GM12878 (cell line): ENCODE data around the gene TMEM9B. TPM values are rescaled to one million over a fixed set of nuclear protein-coding genes. Genes with fewer than 3 reads are reported as not detected.

Experiments used
- ATAC-seq: fragments of 200-7000 bp; cut with Tn5 transposase; 3 replicates; pipeline ENCODE4 v1.9.1; 2020; ENCODE audit warnings: mild to moderate bottlenecking, moderate library complexity
- BruUV-seq: library from RNA; stranded (reverse); fragments of 400-500 nt; replicated peaks from 2 replicates; lab custom pipeline; 2021; lab: Mats Ljungman, UMichigan
- CTCF ChIA-PET: fragments of 300-600 bp; sonication (Branson Sonifier 250); formaldehyde crosslinking; extraction: SDS; loops from one replicate; lab custom pipeline; 2021; ENCODE audit warnings: inconsistent platforms; lab: Yijun Ruan, JAX
- POLR2A ChIA-PET: fragments of 350-600 bp; formaldehyde crosslinking; extraction: SDS; loops from one replicate; lab custom pipeline; 2021; ENCODE audit warnings: inconsistent platforms; lab: Charles Lee
- RAD21 ChIA-PET: fragments of 300-600 bp; sonication (Branson Sonifier 250); formaldehyde crosslinking; loops from one replicate; lab custom pipeline; 2023; ENCODE audit warnings: antibody characterized with exemption; ENCODE audit not compliant: unreplicated experiment; lab: Charles Lee
- SMC1A ChIA-PET: fragments of 300-600 bp; sonication (Branson Sonifier 250); formaldehyde crosslinking; loops from one replicate; lab custom pipeline; 2023; ENCODE audit not compliant: unreplicated experiment, uncharacterized antibody; lab: Charles Lee
- DNase-seq: peaks from one replicate; pipeline ENCODE4 v3.0.0-alpha.2; 2011; ENCODE audit warnings: low read depth, low spot score
- FAIRE-seq: peaks from 3 replicates; lab custom pipeline; 2011; peaks lifted over from hg19 to GRCh38; lab: Jason Lieb, UNC
- H2AFZ ChIP-seq: 2 replicates; pipeline ENCODE4 v1.6.0; 2011; ENCODE audit warnings: low read depth, low read length, control low read depth; ENCODE audit not compliant: control insufficient read depth
- H3K27ac ChIP-seq: 2 replicates; pipeline ENCODE4 v1.5.1; 2011; ENCODE audit warnings: control low read depth; ENCODE audit not compliant: control insufficient read depth, insufficient read depth
- H3K27me3 ChIP-seq, 2 experiments: replicated peaks in 1 of 2; 2 replicates each; pipeline versions ENCODE4 v1.6.0 to v1.6.1; 2011; ENCODE audit warnings: low read length in 1 of 2; ENCODE audit not compliant: control insufficient read depth in 2 of 2, insufficient read depth in 2 of 2
- H3K36me3 ChIP-seq, 2 experiments: 2 replicates each; pipeline ENCODE4 v1.5.1; 2011; ENCODE audit warnings: low read length in 1 of 2; ENCODE audit not compliant: control insufficient read depth in 2 of 2, insufficient read depth in 2 of 2
- H3K4me1 ChIP-seq: 2 replicates; pipeline ENCODE4 v1.6.1; 2011; ENCODE audit warnings: mild to moderate bottlenecking, low read length, moderate library complexity, mixed read lengths; ENCODE audit not compliant: control insufficient read depth, insufficient read depth
- H3K4me2 ChIP-seq: 2 replicates; pipeline ENCODE4 v1.6.0; 2011; ENCODE audit warnings: control low read depth; ENCODE audit not compliant: control insufficient read depth, insufficient read depth
- H3K4me3 ChIP-seq: fragments of 200-600 bp; sonication (generic); 2 replicates; pipeline ENCODE4 v1.5.1; 2016
- H3K79me2 ChIP-seq: 2 replicates; pipeline ENCODE4 v1.6.0; 2011; ENCODE audit warnings: low read length; ENCODE audit not compliant: control insufficient read depth, insufficient read depth
- H3K9ac ChIP-seq: 2 replicates; pipeline ENCODE4 v1.8.0; 2011; ENCODE audit warnings: low read length, control low read depth, mixed read lengths; ENCODE audit not compliant: control insufficient read depth, insufficient read depth
- H3K9me3 ChIP-seq: replicated peaks from 3 replicates; pipeline ENCODE4 v1.5.1; 2011; ENCODE audit warnings: mild to moderate bottlenecking, low read length; ENCODE audit not compliant: control insufficient read depth, insufficient read depth
- H4K20me1 ChIP-seq: 2 replicates; pipeline ENCODE4 v1.6.0; 2011; ENCODE audit not compliant: control insufficient read depth, insufficient read depth
- CEBPB ChIP-seq, 2 experiments: fragments of 150-350 bp in 1 of 2; IDR thresholded peaks; 2 replicates each; pipeline ENCODE4 v1.6.1; 2012 to 2014; ENCODE audit warnings: low read depth in 2 of 2, low read length in 2 of 2, borderline replicate concordance in 1 of 2, inconsistent platforms in 1 of 2
- ETV6 ChIP-seq, 2 experiments: fragments of 450-650 bp in 1 of 2; IDR thresholded peaks in 1 of 2; conservative IDR thresholded peaks in 1 of 2; 2 replicates each; pipeline ENCODE4 v1.6.1; 2014; ENCODE audit warnings: antibody characterized with exemption in 1 of 2, borderline replicate concordance in 1 of 2, low read depth in 1 of 2, mild to moderate bottlenecking in 1 of 2, moderate library complexity in 1 of 2
- WGBS: methylation state at CpG from one replicate; pipeline ENCODE4 v1.1.6; 2016; ENCODE audit warnings: low lambda C conversion rate; ENCODE audit not compliant: insufficient replicate concordance, insufficient coverage; ENCODE audit errors: missing lambda C conversion rate; 5-methylcytosine and 5-hydroxymethylcytosine counted together
- in situ Hi-C: fragments of 300-500 bp; cut with MboI; formaldehyde crosslinking; loops from 9 replicates; pipeline ENCODE4 v1.14.3; 2018; ENCODE audit warnings: mixed read lengths
- intact Hi-C: fragments of 100-400 bp; cut with micrococcal nuclease; formaldehyde crosslinking; loops from one replicate; pipeline ENCODE4 v1.14.2; 2022; ENCODE audit not compliant: unreplicated experiment
- polyA plus RNA-seq, 11 experiments: library from polyadenylated mRNA; depleted of rRNA in 4 of 11; unstranded in 6 of 11; stranded (reverse) in 5 of 11; fragments of >200 nt; fragmentation: Nextera tagmentation in 4 of 11; fragmentation: Illumina TruSeq in 1 of 11; extraction: Ambion mirVana in 4 of 11; extraction: Trizol in 1 of 11; gene quantifications; 1 replicate in 1 of 11; 2 replicates in 10 of 11; pipeline versions ENCODE4 v1.2.1 to v1.2.3, GENCODE V29; 2011 to 2016; ENCODE audit warnings: inconsistent platforms in 2 of 11, missing spikeins in 2 of 11, low read depth in 1 of 11
- total RNA-seq, 4 experiments: library from RNA; depleted of rRNA in 3 of 4; stranded (reverse); fragments of >200 nt in 3 of 4; fragmentation: Illumina TruSeq in 1 of 4; extraction: Trizol in 1 of 4; gene quantifications; 2 replicates each; pipeline versions ENCODE4 v1.2.1 to v1.2.3, GENCODE V29; 2013 to 2021
- TF ChIP-seq, protein P1 (sequence below): IDR thresholded peaks from 2 replicates; pipeline ENCODE4 v1.6.1; 2011; ENCODE audit warnings: mild to moderate bottlenecking, low read depth, low read length, moderate library complexity; ENCODE audit not compliant: insufficient replicate concordance
- TF ChIP-seq, protein P2 (sequence below): fragments of 450-650 bp; formaldehyde crosslinking; IDR thresholded peaks from 2 replicates; pipeline ENCODE4 v1.4.0; 2022; ENCODE audit warnings: mild to moderate bottlenecking, moderate library complexity
- TF ChIP-seq, protein P3 (sequence below): fragments of 450-650 bp; IDR thresholded peaks from 2 replicates; pipeline ENCODE4 v1.6.1; 2017; ENCODE audit warnings: borderline replicate concordance
- TF ChIP-seq, protein P4 (sequence below): fragments of 450-650 bp; formaldehyde crosslinking; IDR thresholded peaks from 2 replicates; pipeline ENCODE4 v1.4.0; 2020; ENCODE audit warnings: mild to moderate bottlenecking, moderate library complexity

Gene TMEM9B
- total and polyA plus RNA-seq, 10 of the 15 experiments (the other 5 are each of a cell fraction or from before 2014, with no cell fraction given), result 11.5 to 54.0 (median 30.0) TPM

DNA sequence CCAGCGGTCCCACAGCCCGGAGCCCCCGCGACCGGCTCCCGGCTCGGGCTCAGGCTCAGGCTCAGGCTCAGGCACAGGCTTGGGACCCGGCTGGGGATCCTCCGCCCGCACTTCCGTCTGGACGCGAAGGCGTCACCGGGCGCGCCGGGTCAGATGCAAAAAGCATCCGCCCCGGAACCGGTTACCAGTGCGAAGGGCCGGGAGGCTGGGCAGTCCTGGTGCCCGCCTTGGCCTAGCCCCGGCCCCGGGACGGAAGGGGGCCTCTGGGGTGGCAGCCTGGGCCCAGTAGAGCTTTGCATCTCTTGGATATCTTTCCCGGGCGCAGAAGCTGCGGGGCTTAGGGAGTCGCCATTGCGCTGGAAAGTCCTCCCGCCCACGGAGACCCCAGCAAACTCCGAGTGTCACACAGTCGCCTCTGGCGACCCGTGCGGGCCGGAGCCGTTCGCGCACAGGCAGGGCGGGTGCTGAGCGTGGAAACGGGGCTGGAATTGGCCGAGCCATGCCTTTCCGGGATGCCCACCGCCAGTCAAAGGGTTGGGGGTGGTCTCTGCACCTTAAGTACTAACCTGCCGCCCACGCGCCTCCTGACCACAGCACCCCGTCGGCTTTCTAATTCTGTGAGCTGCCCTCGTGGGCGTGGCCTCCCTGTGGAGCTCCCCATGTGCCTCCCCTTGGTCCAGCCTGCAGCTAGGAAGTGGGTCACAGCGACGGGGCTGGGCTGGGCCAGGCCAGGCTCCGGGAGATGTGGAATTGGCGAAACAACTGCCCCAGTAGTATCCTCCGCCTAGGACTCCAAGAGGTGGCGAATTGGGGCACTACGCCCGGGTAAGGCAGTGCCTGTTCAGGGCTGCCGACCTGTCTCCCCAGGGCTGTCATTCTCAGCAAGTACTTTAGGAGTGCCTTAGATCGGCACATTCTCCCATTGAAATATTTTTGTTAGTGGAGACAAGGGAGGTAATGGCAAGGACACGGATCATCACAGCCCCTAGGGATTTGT lies at the start of gene TMEM9B (continued):
- TF ChIP-seq, protein P1, sequence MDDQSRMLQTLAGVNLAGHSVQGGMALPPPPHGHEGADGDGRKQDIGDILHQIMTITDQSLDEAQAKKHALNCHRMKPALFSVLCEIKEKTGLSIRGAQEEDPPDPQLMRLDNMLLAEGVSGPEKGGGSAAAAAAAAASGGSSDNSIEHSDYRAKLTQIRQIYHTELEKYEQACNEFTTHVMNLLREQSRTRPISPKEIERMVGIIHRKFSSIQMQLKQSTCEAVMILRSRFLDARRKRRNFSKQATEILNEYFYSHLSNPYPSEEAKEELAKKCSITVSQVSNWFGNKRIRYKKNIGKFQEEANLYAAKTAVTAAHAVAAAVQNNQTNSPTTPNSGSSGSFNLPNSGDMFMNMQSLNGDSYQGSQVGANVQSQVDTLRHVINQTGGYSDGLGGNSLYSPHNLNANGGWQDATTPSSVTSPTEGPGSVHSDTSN, result peak; percentile 16

DNA sequence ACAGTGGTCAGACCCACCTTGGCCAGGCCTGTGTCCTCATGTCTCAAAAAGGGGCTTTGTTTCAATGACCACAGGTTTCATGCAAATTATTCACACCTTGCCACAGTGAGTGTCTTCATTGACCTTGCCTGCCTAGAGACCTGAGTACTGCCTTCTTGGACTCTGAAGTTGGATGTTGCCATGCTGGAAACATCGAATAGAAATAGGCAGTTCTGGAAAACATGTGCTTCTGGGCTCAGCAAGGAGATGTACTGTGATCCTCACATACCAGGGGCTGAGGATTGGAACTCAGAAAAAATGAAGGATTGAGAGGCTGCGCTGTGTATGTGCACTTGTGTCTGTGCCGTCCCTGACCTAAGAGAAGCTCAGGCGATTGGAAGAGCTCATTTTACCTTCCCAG lies 49.1 kb upstream of the TMEM9B start:
- SMC1A ChIA-PET, result interaction anchor here (0.6 to 4.0 kb wide), 9 partner anchors 11 to 493 kb away, joined by 3 to 48 read pairs (median 7); no protein-coding TSS in a partner anchor
- Histone ChIP-seq H3K9me3 (no peaks in the 10 kb centered on the region), H3K36me3 (no peaks in the 10 kb centered on the region), H3K4me2 (no peak overlapping the region), H3K9ac (no peak overlapping the region), H3K27ac (no peak overlapping the region), H3K79me2 (no peaks in the 10 kb centered on the region), H3K4me3 (no peak overlapping the region), H2AFZ (no peak overlapping the region), H4K20me1 (no peaks in the 10 kb centered on the region), H3K27me3 (no peaks in the 10 kb centered on the region; a peak in 2 of 4 replicates), H3K4me1 (no peaks in the 10 kb centered on the region; the same call in none of the 2 replicates)
- intact Hi-C loops (loop anchor here (10.0 kb wide), 1 partner anchor 81 kb away; the partner anchor contains the start of gene SCUBE2), in situ Hi-C loops (no loop called here)
- 61% methylated on average over 4 of the region's 4 CpGs for WGBS
- ATAC-seq, result no peak
- POLR2A ChIA-PET, result no interaction called here
- no TSS peak for BruUV-seq
- RAD21 ChIA-PET, result interaction anchor here (0.5 to 5.0 kb wide), 5 partner anchors 82 to 494 kb away, joined by 3 to 106 read pairs (median 20); no protein-coding TSS in a partner anchor
- no peak for FAIRE-seq
- CTCF ChIA-PET, result interaction anchor here (0.6 to 10.2 kb wide), 8 partner anchors 10 to 493 kb away, joined by 3 to 323 read pairs (median 29); no protein-coding TSS in a partner anchor
- DNase-seq, result no peak
- TF ChIP-seq, protein P2, sequence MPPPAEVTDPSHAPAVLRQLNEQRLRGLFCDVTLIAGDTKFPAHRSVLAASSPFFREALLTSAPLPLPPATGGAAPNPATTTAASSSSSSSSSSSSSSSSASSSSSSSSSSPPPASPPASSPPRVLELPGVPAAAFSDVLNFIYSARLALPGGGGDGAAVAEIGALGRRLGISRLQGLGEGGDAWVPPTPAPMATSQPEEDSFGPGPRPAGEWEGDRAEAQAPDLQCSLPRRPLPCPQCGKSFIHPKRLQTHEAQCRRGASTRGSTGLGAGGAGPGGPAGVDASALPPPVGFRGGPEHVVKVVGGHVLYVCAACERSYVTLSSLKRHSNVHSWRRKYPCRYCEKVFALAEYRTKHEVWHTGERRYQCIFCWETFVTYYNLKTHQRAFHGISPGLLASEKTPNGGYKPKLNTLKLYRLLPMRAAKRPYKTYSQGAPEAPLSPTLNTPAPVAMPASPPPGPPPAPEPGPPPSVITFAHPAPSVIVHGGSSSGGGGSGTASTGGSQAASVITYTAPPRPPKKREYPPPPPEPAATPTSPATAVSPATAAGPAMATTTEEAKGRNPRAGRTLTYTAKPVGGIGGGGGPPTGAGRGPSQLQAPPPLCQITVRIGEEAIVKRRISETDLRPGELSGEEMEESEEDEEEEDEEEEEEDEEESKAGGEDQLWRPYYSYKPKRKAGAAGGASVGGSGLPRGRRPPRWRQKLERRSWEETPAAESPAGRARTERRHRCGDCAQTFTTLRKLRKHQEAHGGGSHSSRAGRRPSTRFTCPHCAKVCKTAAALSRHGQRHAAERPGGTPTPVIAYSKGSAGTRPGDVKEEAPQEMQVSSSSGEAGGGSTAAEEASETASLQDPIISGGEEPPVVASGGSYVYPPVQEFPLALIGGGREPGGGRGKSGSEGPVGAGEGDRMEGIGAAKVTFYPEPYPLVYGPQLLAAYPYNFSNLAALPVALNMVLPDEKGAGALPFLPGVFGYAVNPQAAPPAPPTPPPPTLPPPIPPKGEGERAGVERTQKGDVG (CRISPR knock-in tag), result no peak
- TF ChIP-seq, protein P3, sequence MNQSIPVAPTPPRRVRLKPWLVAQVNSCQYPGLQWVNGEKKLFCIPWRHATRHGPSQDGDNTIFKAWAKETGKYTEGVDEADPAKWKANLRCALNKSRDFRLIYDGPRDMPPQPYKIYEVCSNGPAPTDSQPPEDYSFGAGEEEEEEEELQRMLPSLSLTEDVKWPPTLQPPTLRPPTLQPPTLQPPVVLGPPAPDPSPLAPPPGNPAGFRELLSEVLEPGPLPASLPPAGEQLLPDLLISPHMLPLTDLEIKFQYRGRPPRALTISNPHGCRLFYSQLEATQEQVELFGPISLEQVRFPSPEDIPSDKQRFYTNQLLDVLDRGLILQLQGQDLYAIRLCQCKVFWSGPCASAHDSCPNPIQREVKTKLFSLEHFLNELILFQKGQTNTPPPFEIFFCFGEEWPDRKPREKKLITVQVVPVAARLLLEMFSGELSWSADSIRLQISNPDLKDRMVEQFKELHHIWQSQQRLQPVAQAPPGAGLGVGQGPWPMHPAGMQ, result no peak
- TF ChIP-seq CEBPB (IDR thresholded peaks at IDR 0.05; ENCODE audit: borderline replicate concordance in 1 of 2, low read depth in 2 of 2, low read length in 2 of 2), result no peak
- TF ChIP-seq ETV6 (conservative IDR thresholded peaks at IDR 0.05 in 1 of 2, IDR thresholded peaks at IDR 0.05 in 1 of 2; ENCODE audit: borderline replicate concordance in 1 of 2, low read depth in 1 of 2), result no peak
- TF ChIP-seq, protein P4, sequence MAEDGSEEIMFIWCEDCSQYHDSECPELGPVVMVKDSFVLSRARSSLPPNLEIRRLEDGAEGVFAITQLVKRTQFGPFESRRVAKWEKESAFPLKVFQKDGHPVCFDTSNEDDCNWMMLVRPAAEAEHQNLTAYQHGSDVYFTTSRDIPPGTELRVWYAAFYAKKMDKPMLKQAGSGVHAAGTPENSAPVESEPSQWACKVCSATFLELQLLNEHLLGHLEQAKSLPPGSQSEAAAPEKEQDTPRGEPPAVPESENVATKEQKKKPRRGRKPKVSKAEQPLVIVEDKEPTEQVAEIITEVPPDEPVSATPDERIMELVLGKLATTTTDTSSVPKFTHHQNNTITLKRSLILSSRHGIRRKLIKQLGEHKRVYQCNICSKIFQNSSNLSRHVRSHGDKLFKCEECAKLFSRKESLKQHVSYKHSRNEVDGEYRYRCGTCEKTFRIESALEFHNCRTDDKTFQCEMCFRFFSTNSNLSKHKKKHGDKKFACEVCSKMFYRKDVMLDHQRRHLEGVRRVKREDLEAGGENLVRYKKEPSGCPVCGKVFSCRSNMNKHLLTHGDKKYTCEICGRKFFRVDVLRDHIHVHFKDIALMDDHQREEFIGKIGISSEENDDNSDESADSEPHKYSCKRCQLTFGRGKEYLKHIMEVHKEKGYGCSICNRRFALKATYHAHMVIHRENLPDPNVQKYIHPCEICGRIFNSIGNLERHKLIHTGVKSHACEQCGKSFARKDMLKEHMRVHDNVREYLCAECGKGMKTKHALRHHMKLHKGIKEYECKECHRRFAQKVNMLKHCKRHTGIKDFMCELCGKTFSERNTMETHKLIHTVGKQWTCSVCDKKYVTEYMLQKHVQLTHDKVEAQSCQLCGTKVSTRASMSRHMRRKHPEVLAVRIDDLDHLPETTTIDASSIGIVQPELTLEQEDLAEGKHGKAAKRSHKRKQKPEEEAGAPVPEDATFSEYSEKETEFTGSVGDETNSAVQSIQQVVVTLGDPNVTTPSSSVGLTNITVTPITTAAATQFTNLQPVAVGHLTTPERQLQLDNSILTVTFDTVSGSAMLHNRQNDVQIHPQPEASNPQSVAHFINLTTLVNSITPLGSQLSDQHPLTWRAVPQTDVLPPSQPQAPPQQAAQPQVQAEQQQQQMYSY, result no peak
